GM12865 (cell line): ENCODE measurements around the gene B3GNT5.
A peak's percentile ranks its signal among the peaks of the same experiment; 100 is the strongest.

Source experiments
- DNase-seq: peaks from one replicate; pipeline ENCODE4 v3.0.0; 2010; ENCODE audit warnings: low read depth
- H3K4me3 ChIP-seq: 2 replicates; pipeline ENCODE4 v1.5.1; 2011; ENCODE audit warnings: mild to moderate bottlenecking, low read depth, low read length, control low read depth
- CTCF ChIP-seq: IDR thresholded peaks from 2 replicates; pipeline ENCODE4 v1.5.1; 2011; ENCODE audit warnings: low read length, control low read depth, low read depth, inconsistent platforms; ENCODE audit not compliant: insufficient read depth; ENCODE audit errors: missing control alignments

Gene B3GNT5

GRCh38 chr3:183244981-183245476 lies 8.0 kb upstream of the B3GNT5 start:
- DNase-seq: no peak
- H3K4me3 ChIP-seq: no peak overlapping the region
- no peak for TF ChIP-seq CTCF

GRCh38 chr3:183247011-183247589 lies 6.0 kb upstream of the B3GNT5 start:
- DNase-seq: no peak
- no peak for TF ChIP-seq CTCF
- no peak overlapping the region for H3K4me3 ChIP-seq

GRCh38 chr3:183249006-183249718 lies 3.9 kb upstream of the B3GNT5 start:
- no peak for TF ChIP-seq CTCF
- DNase-seq: no peak
- H3K4me3 ChIP-seq: no peak overlapping the region

- DNase-seq: no peak
- H3K4me3 ChIP-seq: no peak overlapping the region
- TF ChIP-seq CTCF: no peak
Observed at GRCh38 chr3:183252118-183252782, 803 bp upstream of the B3GNT5 start.

- DNase-seq: no peak
- H3K4me3 ChIP-seq: peak overlapping the region; percentile 38
- TF ChIP-seq CTCF: no peak
Observed at GRCh38 chr3:183253528-183254486, 754 bp downstream of the B3GNT5 start.
